Activated CD8-positive, alpha-beta memory T cell treated with anti-CD3 and anti-CD28 coated beads, Interleukin-2, amount 50 U/mL, for 1 hour (primary cell): ENCODE results near the gene ATP6V0C.
"Not testable (repeated sequence)": the region's sequence is repeated elsewhere in the genome, so short reads cannot be mapped to it uniquely, and the experiment has no call there.

ENCODE experiments used
- DNase-seq: peaks from one replicate; pipeline ENCODE4 v3.0.0-alpha.2; 2020; ENCODE audit errors: extremely low read depth

Gene ATP6V0C

GRCh38 chr16:2550283-2550878 is 36.6 kb downstream of the ATP6V0C start:
- DNase-seq = not testable (repeated sequence)

- not testable (repeated sequence) for DNase-seq
These were observed 37.7 kb downstream of the ATP6V0C start for GRCh38 chr16:2551420-2551889.

- DNase-seq = not testable (repeated sequence)
These were observed 41.1 kb downstream of the ATP6V0C start for GRCh38 chr16:2554709-2555425.

- DNase-seq = not testable (repeated sequence)
These were observed 43.4 kb downstream of the ATP6V0C start for GRCh38 chr16:2557150-2557549.

- not testable (repeated sequence) for DNase-seq
These were observed 46.5 kb downstream of the ATP6V0C start for GRCh38 chr16:2560131-2560797.

GRCh38 chr16:2560798-2561133 is 47.0 kb downstream of the ATP6V0C start:
- not testable (repeated sequence) for DNase-seq

GRCh38 chr16:2567506-2567905 is 53.8 kb downstream of the ATP6V0C start:
- not testable (repeated sequence) for DNase-seq

- DNase-seq = not testable (repeated sequence)
These were observed 54.8 kb downstream of the ATP6V0C start for GRCh38 chr16:2568573-2568972.
